IMR-90 (cell line): ENCODE results near the gene DENND5A. TPM values are rescaled to one million over a fixed set of nuclear protein-coding genes. Genes with fewer than 3 reads are reported as not detected.

Source experiments
- ATAC-seq: fragments of 200-7000 bp; cut with Tn5 transposase; 2 replicates; pipeline ENCODE4 v1.9.1; 2020; ENCODE audit warnings: low read depth, mild to moderate bottlenecking, moderate library complexity
- BruUV-seq: library from RNA; stranded (reverse); fragments of 400-500 nt; replicated peaks from 2 replicates; lab custom pipeline; 2021; lab: Mats Ljungman, UMichigan
- CTCF ChIA-PET: fragments of 300-600 bp; formaldehyde crosslinking; extraction: SDS; loops from one replicate; lab custom pipeline; 2021; ENCODE audit warnings: antibody characterized with exemption; lab: Yijun Ruan, JAX
- POLR2A ChIA-PET: fragments of 300-600 bp; sonication (Branson Sonifier 250); formaldehyde crosslinking; loops from one replicate; lab custom pipeline; 2022; ENCODE audit warnings: antibody characterized with exemption; ENCODE audit not compliant: unreplicated experiment; lab: Charles Lee
- DNase-seq: peaks from one replicate; pipeline ENCODE4 v3.0.0; 2013
- H2AFZ ChIP-seq: replicated peaks from 2 replicates; pipeline ENCODE3; 2013; ENCODE audit warnings: low read length, mild to moderate bottlenecking; ENCODE audit not compliant: poor library complexity
- H2AK5ac ChIP-seq: 2 replicates; pipeline ENCODE4 v1.6.1; 2013; ENCODE audit warnings: low read depth, low read length, inconsistent platforms
- H2AK9ac ChIP-seq: replicated peaks from 2 replicates; pipeline ENCODE3; 2013; ENCODE audit warnings: mild to moderate bottlenecking, low read depth, low read length, moderate library complexity; ENCODE audit not compliant: poor library complexity
- H2BK120ac ChIP-seq: 2 replicates; pipeline ENCODE4 v1.6.1; 2013; ENCODE audit warnings: low read depth, low read length, inconsistent platforms
- H2BK15ac ChIP-seq: 3 replicates; pipeline ENCODE4 v1.6.1; 2013; ENCODE audit warnings: low read depth, low read length, inconsistent platforms
- H2BK20ac ChIP-seq: 2 replicates; pipeline ENCODE4 v1.6.1; 2013; ENCODE audit warnings: low read depth, mild to moderate bottlenecking, inconsistent platforms, low read length, moderate library complexity
- H2BK5ac ChIP-seq: 2 replicates; pipeline ENCODE4 v1.6.1; 2013; ENCODE audit warnings: mild to moderate bottlenecking, low read depth, low read length, inconsistent platforms; ENCODE audit not compliant: poor library complexity, severe bottlenecking
- H3K14ac ChIP-seq: replicated peaks from 2 replicates; pipeline ENCODE4 v1.6.1; 2013; ENCODE audit warnings: low read depth, low read length, inconsistent platforms
- H3K18ac ChIP-seq: 2 replicates; pipeline ENCODE4 v1.6.1; 2013; ENCODE audit warnings: low read depth, low read length, control low read depth
- H3K23ac ChIP-seq: 2 replicates; pipeline ENCODE4 v1.6.1; 2013; ENCODE audit warnings: low read depth, low read length, inconsistent platforms
- H3K27ac ChIP-seq: 2 replicates; pipeline ENCODE4 v1.5.1; 2013; ENCODE audit warnings: mild to moderate bottlenecking, control low read depth, low read length; ENCODE audit not compliant: insufficient read depth
- H3K27me3 ChIP-seq: 2 replicates; pipeline ENCODE4 v1.6.1; 2013; ENCODE audit warnings: low read length; ENCODE audit not compliant: control insufficient read depth, insufficient read depth
- H3K36me3 ChIP-seq: 2 replicates; pipeline ENCODE4 v1.6.1; 2013; ENCODE audit warnings: low read length, mixed read lengths; ENCODE audit not compliant: control insufficient read depth, insufficient read depth
- H3K4ac ChIP-seq: 2 replicates; pipeline ENCODE4 v1.6.1; 2013; ENCODE audit warnings: low read depth, low read length, inconsistent platforms
- H3K4me1 ChIP-seq: 2 replicates; pipeline ENCODE4 v1.6.1; 2013; ENCODE audit warnings: low read length, mixed read lengths; ENCODE audit not compliant: control insufficient read depth, insufficient read depth
- H3K4me2 ChIP-seq: 2 replicates; pipeline ENCODE4 v1.6.1; 2013; ENCODE audit warnings: low read depth, mild to moderate bottlenecking, control low read depth, low read length, moderate library complexity
- H3K4me3 ChIP-seq: 2 replicates; pipeline ENCODE4 v1.5.1; 2013; ENCODE audit warnings: low read depth, mild to moderate bottlenecking, control low read depth, low read length, moderate library complexity; ENCODE audit not compliant: insufficient read depth
- H3K56ac ChIP-seq: 2 replicates; pipeline ENCODE4 v1.6.1; 2013; ENCODE audit warnings: low read length, inconsistent platforms; ENCODE audit not compliant: insufficient read depth; ENCODE audit errors: extremely low read depth
- H3K79me1 ChIP-seq, 2 experiments: 2 replicates each; pipeline ENCODE4 v1.6.1; 2013; ENCODE audit warnings: low read length in 2 of 2, inconsistent platforms in 1 of 2, low read depth in 1 of 2
- H3K9ac ChIP-seq: 2 replicates; pipeline ENCODE4 v1.6.1; 2013; ENCODE audit warnings: low read depth, low read length, control low read depth
- H3K9me1 ChIP-seq: 2 replicates; pipeline ENCODE4 v1.6.1; 2013; ENCODE audit warnings: low read length, inconsistent platforms; ENCODE audit not compliant: insufficient read depth
- H3K9me3 ChIP-seq: 2 replicates; pipeline ENCODE4 v1.6.1; 2013; ENCODE audit warnings: low read length; ENCODE audit not compliant: control insufficient read depth, insufficient read depth
- H4K20me1 ChIP-seq: 2 replicates; pipeline ENCODE4 v1.6.1; 2013; ENCODE audit warnings: low read length, inconsistent platforms; ENCODE audit not compliant: insufficient read depth
- H4K5ac ChIP-seq: 2 replicates; pipeline ENCODE4 v1.6.1; 2013; ENCODE audit warnings: mild to moderate bottlenecking, low read depth, low read length, control low read depth
- H4K8ac ChIP-seq, 2 experiments: 2 replicates each; pipeline ENCODE4 v1.6.1; 2013; ENCODE audit warnings: low read depth in 2 of 2, low read length in 2 of 2, control low read depth in 1 of 2, inconsistent platforms in 1 of 2
- H4K91ac ChIP-seq: 2 replicates; pipeline ENCODE4 v1.6.1; 2013; ENCODE audit warnings: low read depth, low read length, inconsistent platforms; ENCODE audit not compliant: insufficient read depth
- FOS ChIP-seq: fragments of 150-350 bp; IDR thresholded peaks from 2 replicates; pipeline ENCODE4 v1.6.1; 2016; ENCODE audit warnings: low read depth, low read length
- MAFK ChIP-seq: IDR thresholded peaks from 2 replicates; pipeline ENCODE4 v1.6.1; 2012; ENCODE audit warnings: low read depth, low read length, improper control_type of control experiment
- MAZ ChIP-seq: IDR thresholded peaks from 2 replicates; pipeline ENCODE4 v1.6.1; 2012; ENCODE audit warnings: low read depth, mild to moderate bottlenecking, low read length, improper control_type of control experiment, moderate library complexity, borderline replicate concordance
- POLR2A ChIP-seq: IDR thresholded peaks from 2 replicates; pipeline ENCODE4 v1.6.1; 2012; ENCODE audit warnings: mild to moderate bottlenecking, low read depth, low read length
- RCOR1 ChIP-seq: IDR thresholded peaks from 2 replicates; pipeline ENCODE4 v1.6.1; 2012; ENCODE audit warnings: mild to moderate bottlenecking, low read length, improper control_type of control experiment; ENCODE audit not compliant: insufficient replicate concordance
- RFX5 ChIP-seq: IDR thresholded peaks from 2 replicates; pipeline ENCODE4 v1.8.0; 2012; ENCODE audit warnings: low read depth, mild to moderate bottlenecking, low read length, moderate library complexity
- WGBS, 2 experiments: methylation state at CpG; one replicate each; pipeline versions ENCODE4 v1.1.5 to v1.1.7; 2013; ENCODE audit warnings: missing lambda C conversion rate in 2 of 2; ENCODE audit not compliant: insufficient read length in 1 of 2; ENCODE audit errors: extremely low coverage in 2 of 2; 5-methylcytosine and 5-hydroxymethylcytosine counted together
- dilution Hi-C: fragments of 300-500 bp; cut with HindIII; formaldehyde crosslinking; loops from one replicate; pipeline ENCODE4 v1.14.3; 2018; ENCODE audit warnings: low sequenced_read_pairs; ENCODE audit not compliant: unreplicated experiment
- in situ Hi-C: fragments of 300-500 bp; cut with MboI; formaldehyde crosslinking; loops from 3 replicates; pipeline ENCODE4 v1.14.3; 2019; ENCODE audit warnings: low sequenced_read_pairs, inconsistent platforms, mixed read lengths
- intact Hi-C: fragments of 100-400 bp; cut with micrococcal nuclease; formaldehyde crosslinking; loops from 2 replicates; pipeline ENCODE4 v1.10.0; 2022
- polyA plus RNA-seq, 3 experiments: library from polyadenylated mRNA; depleted of rRNA; stranded (reverse); fragments of >200 nt; gene quantifications; 2 replicates each; pipeline ENCODE4 v1.2.3, GENCODE V29; 2012; ENCODE audit warnings: low replicate concordance in 1 of 3
- total RNA-seq: library from RNA; depleted of rRNA; stranded (reverse); fragments of >200 nt; gene quantifications from 2 replicates; pipeline ENCODE4 v1.2.3, GENCODE V29; 2012
- TF ChIP-seq, protein P1 (sequence below): fragments of 150-350 bp; IDR thresholded peaks from 2 replicates; pipeline ENCODE4 v1.6.1; 2017; ENCODE audit warnings: mild to moderate bottlenecking, antibody characterized with exemption, low read length, low read depth

The DENND5A gene
- total and polyA plus RNA-seq, 2 of the 4 experiments (the other 2 are of a cell fraction): 179 to 192 TPM

DNA sequence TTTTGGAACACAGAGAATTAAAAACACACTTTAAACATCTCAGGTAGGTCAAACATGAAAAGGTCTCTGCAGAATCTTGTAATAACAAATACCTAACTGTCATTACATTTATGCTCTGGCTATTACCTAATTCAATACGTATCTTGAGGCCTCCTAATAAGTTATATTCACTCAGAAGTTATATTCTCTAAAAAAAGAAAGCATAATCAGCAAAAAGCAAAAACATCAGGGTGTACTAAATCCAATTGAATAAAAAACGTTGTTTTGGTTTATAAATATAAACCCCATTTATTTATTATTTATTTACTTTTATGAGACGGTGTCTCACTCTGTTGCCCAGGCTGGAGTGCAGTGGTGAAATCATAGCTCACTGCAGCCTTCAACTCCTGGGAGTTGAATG lies 39.0 kb upstream of the DENND5A start:
- Histone ChIP-seq H3K27ac (no peak overlapping the region), H2BK20ac (no peak overlapping the region), H3K79me1 (peaks cover 15 to 54% of the 10 kb centered on the region in 2 experiments; a peak in 3 of 4 replicates), H3K23ac (no peak overlapping the region), H2AK9ac (no peak overlapping the region), H3K18ac (no peak overlapping the region), H3K9me1 (no peaks in the 10 kb centered on the region; the same call in 1 of the 2 replicates), H3K14ac (no peak overlapping the region), H3K4me1 (peaks cover 3% of the 10 kb centered on the region; the same call in 1 of the 2 replicates), H2AFZ (no peak overlapping the region), H3K9ac (no peak overlapping the region), H3K9me3 (no peaks in the 10 kb centered on the region), H2BK120ac (no peak overlapping the region), H4K91ac (no peak overlapping the region), H3K56ac (no peak overlapping the region), H2AK5ac (no peak overlapping the region), H3K4me2 (no peak overlapping the region), H3K4ac (no peak overlapping the region), H3K36me3 (0 out of 2 replicates have a peak, but pooled peaks cover 1% of the 10 kb centered on the region), H2BK15ac (no peak overlapping the region), H2BK5ac (no peak overlapping the region), H4K8ac (no peak overlapping the region), H3K4me3 (no peak overlapping the region), H4K5ac (no peak overlapping the region), H4K20me1 (peaks cover 12% of the 10 kb centered on the region; the same call in 1 of the 2 replicates), H3K27me3 (no peaks in the 10 kb centered on the region)
- DNase-seq: no peak
- ChIA-PET CTCF (no interaction called here), POLR2A (no interaction called here)
- ATAC-seq: no peak
- whole genome bisulfite sequencing, 2 experiments: no CpG with 5 or more reads among the region's 3 CpGs
- in situ Hi-C loops: no loop called here
- BruUV-seq: no TSS peak
- intact Hi-C loops: no loop called here
- TF ChIP-seq, protein P1, sequence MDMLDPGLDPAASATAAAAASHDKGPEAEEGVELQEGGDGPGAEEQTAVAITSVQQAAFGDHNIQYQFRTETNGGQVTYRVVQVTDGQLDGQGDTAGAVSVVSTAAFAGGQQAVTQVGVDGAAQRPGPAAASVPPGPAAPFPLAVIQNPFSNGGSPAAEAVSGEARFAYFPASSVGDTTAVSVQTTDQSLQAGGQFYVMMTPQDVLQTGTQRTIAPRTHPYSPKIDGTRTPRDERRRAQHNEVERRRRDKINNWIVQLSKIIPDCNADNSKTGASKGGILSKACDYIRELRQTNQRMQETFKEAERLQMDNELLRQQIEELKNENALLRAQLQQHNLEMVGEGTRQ: no peak
- TF ChIP-seq MAZ: no peak
- TF ChIP-seq FOS: no peak
- TF ChIP-seq RFX5: no peak
- no peak for TF ChIP-seq POLR2A
- TF ChIP-seq MAFK: peak; percentile 31; the same call in 1 of the 2 replicates
- no peak for TF ChIP-seq RCOR1
- dilution Hi-C loops: no loop called here
